H9 (cell line): Measurements from ENCODE around the gene LCE3B. TPM values are rescaled to one million over a fixed set of nuclear protein-coding genes. Genes with fewer than 3 reads are reported as not detected.

ENCODE experiments used
- DNase-seq: peaks from one replicate; pipeline ENCODE4 v3.0.0-alpha.2; 2017
- H2AFZ ChIP-seq: one replicate; pipeline ENCODE4 v1.6.1; 2013; ENCODE audit warnings: mild to moderate bottlenecking, low read length, control low read depth, moderate library complexity
- H2AK5ac ChIP-seq: 2 replicates; pipeline ENCODE4 v1.6.1; 2013; ENCODE audit warnings: low read length, control low read depth, mixed read lengths; ENCODE audit not compliant: insufficient read length
- H2BK120ac ChIP-seq: one replicate; pipeline ENCODE4 v1.6.1; 2013; ENCODE audit warnings: low read depth, mild to moderate bottlenecking, low read length, control low read depth, inconsistent platforms; ENCODE audit not compliant: poor library complexity, severe bottlenecking
- H2BK12ac ChIP-seq: 2 replicates; pipeline ENCODE4 v1.6.1; 2013; ENCODE audit warnings: low read length, control low read depth, mixed read lengths, low read depth; ENCODE audit not compliant: insufficient read length
- H2BK15ac ChIP-seq: 2 replicates; pipeline ENCODE4 v1.6.1; 2013; ENCODE audit warnings: low read depth, low read length, control low read depth
- H2BK20ac ChIP-seq: one replicate; pipeline ENCODE4 v1.6.1; 2013; ENCODE audit warnings: low read depth, mild to moderate bottlenecking, low read length, control low read depth, inconsistent platforms; ENCODE audit not compliant: poor library complexity, severe bottlenecking
- H2BK5ac ChIP-seq: 2 replicates; pipeline ENCODE4 v1.6.1; 2013; ENCODE audit warnings: low read length, control low read depth, mixed read lengths; ENCODE audit not compliant: insufficient read length
- H3K14ac ChIP-seq: 2 replicates; pipeline ENCODE4 v1.6.1; 2013; ENCODE audit warnings: low read length, control low read depth; ENCODE audit not compliant: insufficient read depth
- H3K18ac ChIP-seq: 2 replicates; pipeline ENCODE4 v1.6.1; 2013; ENCODE audit warnings: low read depth, mild to moderate bottlenecking, mixed read lengths, low read length, control low read depth; ENCODE audit not compliant: insufficient read length
- H3K23ac ChIP-seq: 2 replicates; pipeline ENCODE4 v1.6.1; 2013; ENCODE audit warnings: low read length, control low read depth, mixed read lengths, low read depth; ENCODE audit not compliant: insufficient read length
- H3K23me2 ChIP-seq: 2 replicates; pipeline ENCODE4 v1.6.1; 2013; ENCODE audit warnings: low read depth, mild to moderate bottlenecking, mixed read lengths, low read length, control low read depth; ENCODE audit not compliant: insufficient read length, poor library complexity, severe bottlenecking
- H3K27ac ChIP-seq: 2 replicates; pipeline ENCODE4 v1.5.1; 2013; ENCODE audit warnings: low read length, control low read depth, mixed read lengths, low read depth; ENCODE audit not compliant: insufficient read length
- H3K27me3 ChIP-seq: 2 replicates; pipeline ENCODE4 v1.6.1; 2013; ENCODE audit warnings: low read length, control low read depth, inconsistent platforms; ENCODE audit not compliant: insufficient read depth
- H3K4ac ChIP-seq: 2 replicates; pipeline ENCODE4 v1.6.1; 2013; ENCODE audit warnings: low read depth, mild to moderate bottlenecking, control low read depth, inconsistent platforms, low read length, moderate library complexity
- H3K4me1 ChIP-seq: 2 replicates; pipeline ENCODE4 v1.6.1; 2013; ENCODE audit warnings: low read length, control low read depth, inconsistent platforms; ENCODE audit not compliant: insufficient read depth
- H3K4me2 ChIP-seq: 2 replicates; pipeline ENCODE4 v1.6.1; 2013; ENCODE audit warnings: low read length, control low read depth, mixed read lengths; ENCODE audit not compliant: insufficient read length, insufficient read depth
- H3K56ac ChIP-seq: 2 replicates; pipeline ENCODE4 v1.6.1; 2013; ENCODE audit warnings: low read depth, mild to moderate bottlenecking, mixed read lengths, low read length, control low read depth; ENCODE audit not compliant: insufficient read length
- H3K79me1 ChIP-seq: 2 replicates; pipeline ENCODE4 v1.6.1; 2013; ENCODE audit warnings: low read depth, mild to moderate bottlenecking, moderate library complexity, low read length, control low read depth, inconsistent platforms; ENCODE audit not compliant: insufficient read depth, poor library complexity, severe bottlenecking
- H3K79me2 ChIP-seq: 2 replicates; pipeline ENCODE4 v1.6.1; 2013; ENCODE audit warnings: low read length, control low read depth, inconsistent platforms; ENCODE audit not compliant: insufficient read depth
- H3K9ac ChIP-seq: 2 replicates; pipeline ENCODE4 v1.6.1; 2013; ENCODE audit warnings: low read length, control low read depth, mixed read lengths; ENCODE audit not compliant: insufficient read length; ENCODE audit errors: extremely low read depth
- H3K9me3 ChIP-seq: one replicate; pipeline ENCODE4 v1.6.1; 2013; ENCODE audit warnings: low read depth, low read length, inconsistent platforms; ENCODE audit not compliant: control insufficient read depth
- H3T11ph ChIP-seq: one replicate; pipeline ENCODE4 v1.6.1; 2013; ENCODE audit warnings: mild to moderate bottlenecking, low read length, control low read depth, inconsistent platforms
- H4K20me1 ChIP-seq: one replicate; pipeline ENCODE4 v1.6.1; 2013; ENCODE audit not compliant: control insufficient read depth, insufficient read length, insufficient read depth
- H4K5ac ChIP-seq: 2 replicates; pipeline ENCODE4 v1.6.1; 2013; ENCODE audit warnings: low read depth, mild to moderate bottlenecking, mixed read lengths, low read length, control low read depth; ENCODE audit not compliant: insufficient read length
- H4K8ac ChIP-seq: replicated peaks from 2 replicates; pipeline ENCODE4 v1.6.1; 2013; ENCODE audit warnings: low read length, control low read depth, mixed read lengths, low read depth; ENCODE audit not compliant: insufficient read length
- H4K91ac ChIP-seq: 2 replicates; pipeline ENCODE4 v1.6.1; 2013; ENCODE audit warnings: low read depth, mild to moderate bottlenecking, moderate library complexity, mixed read lengths, low read length, control low read depth; ENCODE audit not compliant: insufficient read length
- H3K27ac Mint-ChIP-seq, 3 experiments: 2 replicates in 2 of 3; 3 replicates in 1 of 3; pipeline ENCODE4 v1.8.0; 2020 to 2021; ENCODE audit warnings: mixed read lengths in 3 of 3, mild to moderate bottlenecking in 1 of 3, moderate library complexity in 1 of 3
- H3K27me3 Mint-ChIP-seq: 2 replicates; pipeline ENCODE4 v1.8.0; 2021; ENCODE audit warnings: low read depth, mild to moderate bottlenecking, moderate library complexity, mixed read lengths
- H3K36me3 Mint-ChIP-seq, 3 experiments: 2 replicates in 2 of 3; 3 replicates in 1 of 3; pipeline ENCODE4 v1.8.0; 2020 to 2021; ENCODE audit warnings: low read depth in 3 of 3, mixed read lengths in 3 of 3; ENCODE audit not compliant: insufficient read depth in 1 of 3
- H3K4me1 Mint-ChIP-seq, 2 experiments: 2 replicates each; pipeline ENCODE4 v1.8.0; 2020; ENCODE audit warnings: mixed read lengths in 2 of 2
- H3K4me3 Mint-ChIP-seq, 2 experiments: 2 replicates in 1 of 2; 3 replicates in 1 of 2; pipeline ENCODE4 v1.8.0; 2020 to 2021; ENCODE audit warnings: mild to moderate bottlenecking in 2 of 2, mixed read lengths in 2 of 2, moderate library complexity in 1 of 2
- H3K9me3 Mint-ChIP-seq, 2 experiments: 2 replicates in 1 of 2; 3 replicates in 1 of 2; pipeline ENCODE4 v1.8.0; 2020; ENCODE audit warnings: mild to moderate bottlenecking in 2 of 2, mixed read lengths in 2 of 2, moderate library complexity in 1 of 2
- WGBS: extraction: QIAGEN DNeasy Blood & Tissue Kit; methylation state at CpG from one replicate; pipeline ENCODE4 v1.1.7; 2013; ENCODE audit warnings: missing lambda C conversion rate, low lambda C conversion rate, mixed read lengths; ENCODE audit not compliant: insufficient read length; ENCODE audit errors: extremely low coverage; 5-methylcytosine and 5-hydroxymethylcytosine counted together
- total RNA-seq: library from RNA; stranded (reverse); gene quantifications from 2 replicates; pipeline ENCODE4 v1.2.1, GENCODE V29; 2021
- TF ChIP-seq, protein P1 (sequence below): fragments of 200-600 bp; sonication (generic); conservative IDR thresholded peaks from 3 replicates; pipeline ENCODE4 v1.8.0; 2021; ENCODE audit warnings: antibody characterized with exemption, mild to moderate bottlenecking

The LCE3B gene
- total RNA-seq, 1 experiment from 2014 or later, result not detected

DNA sequence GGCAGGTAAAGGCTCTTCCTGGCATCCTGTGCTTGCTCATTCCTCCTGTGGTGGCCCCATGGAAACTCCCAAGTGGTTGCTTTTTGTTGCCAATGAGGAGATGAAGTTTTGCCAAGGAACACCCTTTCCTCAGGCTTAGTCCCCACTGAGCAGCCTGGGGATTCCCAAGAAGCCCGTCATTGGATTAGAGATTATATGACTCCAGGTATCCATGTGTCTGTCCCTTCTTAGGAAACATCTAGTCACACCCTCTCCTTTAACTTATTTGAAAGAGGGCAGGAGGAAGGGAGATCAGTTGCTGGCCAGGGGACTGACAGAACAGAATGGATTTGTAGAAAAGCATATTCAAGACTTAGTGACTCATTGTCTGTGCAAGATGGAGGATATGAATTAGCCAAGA, 13.1 kb downstream of the LCE3B start:
- no peak overlapping the region for H2AFZ ChIP-seq
- no CpG with 5 or more reads among the region's 1 CpG for WGBS
- no peak overlapping the region for H3K27ac Mint-ChIP-seq

More for the DNA sequence above, 13.1 kb downstream of the LCE3B start:
- H3K9ac ChIP-seq, result no peak overlapping the region
- no peak overlapping the region for H3K18ac ChIP-seq
- no peak overlapping the region for H3K4me2 ChIP-seq
- TF ChIP-seq, protein P1, sequence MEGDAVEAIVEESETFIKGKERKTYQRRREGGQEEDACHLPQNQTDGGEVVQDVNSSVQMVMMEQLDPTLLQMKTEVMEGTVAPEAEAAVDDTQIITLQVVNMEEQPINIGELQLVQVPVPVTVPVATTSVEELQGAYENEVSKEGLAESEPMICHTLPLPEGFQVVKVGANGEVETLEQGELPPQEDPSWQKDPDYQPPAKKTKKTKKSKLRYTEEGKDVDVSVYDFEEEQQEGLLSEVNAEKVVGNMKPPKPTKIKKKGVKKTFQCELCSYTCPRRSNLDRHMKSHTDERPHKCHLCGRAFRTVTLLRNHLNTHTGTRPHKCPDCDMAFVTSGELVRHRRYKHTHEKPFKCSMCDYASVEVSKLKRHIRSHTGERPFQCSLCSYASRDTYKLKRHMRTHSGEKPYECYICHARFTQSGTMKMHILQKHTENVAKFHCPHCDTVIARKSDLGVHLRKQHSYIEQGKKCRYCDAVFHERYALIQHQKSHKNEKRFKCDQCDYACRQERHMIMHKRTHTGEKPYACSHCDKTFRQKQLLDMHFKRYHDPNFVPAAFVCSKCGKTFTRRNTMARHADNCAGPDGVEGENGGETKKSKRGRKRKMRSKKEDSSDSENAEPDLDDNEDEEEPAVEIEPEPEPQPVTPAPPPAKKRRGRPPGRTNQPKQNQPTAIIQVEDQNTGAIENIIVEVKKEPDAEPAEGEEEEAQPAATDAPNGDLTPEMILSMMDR, result no peak
- no peak overlapping the region for H2BK15ac ChIP-seq
- H2AK5ac ChIP-seq, result no peak overlapping the region
- no peak overlapping the region for H2BK5ac ChIP-seq
- H4K20me1 ChIP-seq, result no peaks in the 10 kb centered on the region
- Mint-ChIP-seq H3K9me3 (peaks cover 90 to 92% of the 10 kb centered on the region in 2 experiments), H3K36me3 (peaks cover 10 to 48% (median 15%) of the 10 kb centered on the region in 3 experiments; a peak in 6 of 7 replicates), H3K27me3 (peaks cover 2% of the 10 kb centered on the region), H3K4me3 (no peak overlapping the region), H3K4me1 (no peaks in the 10 kb centered on the region)
- H4K91ac ChIP-seq, result no peak overlapping the region
- no peak overlapping the region for H2BK12ac ChIP-seq
- H3K14ac ChIP-seq, result no peak overlapping the region
- H3K79me1 ChIP-seq, result no peaks in the 10 kb centered on the region
- peaks cover 96% of the 10 kb centered on the region for H3K9me3 ChIP-seq
- H3K56ac ChIP-seq, result no peak overlapping the region
- no peaks in the 10 kb centered on the region for H3K79me2 ChIP-seq
- no peaks in the 10 kb centered on the region for H3K23me2 ChIP-seq
- DNase-seq, result no peak
- no peak overlapping the region for H4K5ac ChIP-seq
- H2BK20ac ChIP-seq, result no peak overlapping the region
- H4K8ac ChIP-seq, result no peak overlapping the region
- no peak overlapping the region for H3K23ac ChIP-seq
- H3K4ac ChIP-seq, result no peak overlapping the region
- H3K27me3 ChIP-seq, result no peaks in the 10 kb centered on the region
- no peaks in the 10 kb centered on the region for H3K4me1 ChIP-seq
- H2BK120ac ChIP-seq, result no peak overlapping the region
- H3K27ac ChIP-seq, result no peak overlapping the region
- no peak overlapping the region for H3T11ph ChIP-seq
